Measurements from ENCODE around the gene FBN1. TPM values are rescaled to one million over a fixed set of nuclear protein-coding genes. Genes with fewer than 3 reads are reported as not detected.

FBN1 gene
- total and polyA plus RNA-seq, 10 of the 15 experiments (the other 5 are each of a cell fraction or from before 2014, with no cell fraction given), result 2.2 to 15.3 (median 7.0) TPM

GRCh38 chr15:48422401-48422800, 223.1 kb downstream of the FBN1 start:
- Histone ChIP-seq H3K36me3 (ENCODE audit: control insufficient read depth in 2 of 2, insufficient read depth in 2 of 2, low read length in 1 of 2) (peaks cover 0 to 2% of the 10 kb centered on the region in 2 experiments; a peak in 1 of 4 replicates), H3K4me1 (ENCODE audit: control insufficient read depth, insufficient read depth, low read length) (peaks cover 2% of the 10 kb centered on the region; the same call in 1 of the 2 replicates), H3K9ac (ENCODE audit: control insufficient read depth, insufficient read depth, low read length) (no peak overlapping the region), H4K20me1 (ENCODE audit: control insufficient read depth, insufficient read depth) (no peaks in the 10 kb centered on the region), H3K79me2 (ENCODE audit: control insufficient read depth, insufficient read depth, low read length) (no peaks in the 10 kb centered on the region), H2AFZ (ENCODE audit: control insufficient read depth, low read depth, low read length) (no peak overlapping the region), H3K27ac (ENCODE audit: control insufficient read depth, insufficient read depth) (no peak overlapping the region), H3K9me3 (replicated peaks; ENCODE audit: control insufficient read depth, insufficient read depth, low read length) (no peaks in the 10 kb centered on the region), H3K27me3 (replicated peaks in 1 of 2; ENCODE audit: control insufficient read depth in 2 of 2, insufficient read depth in 2 of 2, low read length in 1 of 2) (no peaks in the 10 kb centered on the region), H3K4me2 (ENCODE audit: control insufficient read depth, insufficient read depth) (no peak overlapping the region), H3K4me3 (no peak overlapping the region)
- intact Hi-C loops (cut with micrococcal nuclease; ENCODE audit: unreplicated experiment), result no loop called here
- ChIA-PET CTCF (interaction anchor here (3.3 kb wide), 1 partner anchor 64 kb away, joined by 8 read pairs; no protein-coding TSS in a partner anchor), RAD21 (ENCODE audit: unreplicated experiment) (no interaction called here), POLR2A (interaction anchor here (0.6 kb wide), 2 partner anchors 93 to 549 kb away, joined by 4 to 5 read pairs; no protein-coding TSS in a partner anchor), SMC1A (ENCODE audit: uncharacterized antibody, unreplicated experiment) (interaction anchor here (0.9 to 1.4 kb wide), 5 partner anchors 15 to 219 kb away, joined by 3 read pairs; no protein-coding TSS in a partner anchor)
- in situ Hi-C loops (cut with MboI), result no loop called here
- no peak for DNase-seq (ENCODE audit: low read depth, low spot score)
- 40% methylated on average over 3 of the region's 3 CpGs for WGBS (ENCODE audit: insufficient coverage, insufficient replicate concordance, low lambda C conversion rate, missing lambda C conversion rate)
- BruUV-seq (replicated peaks), result no TSS peak
- no peak for FAIRE-seq
- ATAC-seq, result no peak
- TF ChIP-seq NKRF (conservative IDR thresholded peaks at IDR 0.05), result no peak
- TF ChIP-seq SMARCA5 (IDR thresholded peaks at IDR 0.05), result no peak
- TF ChIP-seq MEF2A (IDR thresholded peaks at IDR 0.05; ENCODE audit: insufficient read depth, low read depth, low read length), result no peak
- no peak for TF ChIP-seq ZSCAN29 (IDR thresholded peaks at IDR 0.05)
- TF ChIP-seq IKZF1 (conservative IDR thresholded peaks at IDR 0.05), result no peak
- TF ChIP-seq IKZF2 (IDR thresholded peaks at IDR 0.05), result no peak
- TF ChIP-seq IRF3 (IDR thresholded peaks at IDR 0.05), result no peak
- no peak for TF ChIP-seq EZH2 (IDR thresholded peaks at IDR 0.05; ENCODE audit: borderline replicate concordance, control insufficient read depth, low read depth, low read length)
- no peak for TF ChIP-seq CEBPB (IDR thresholded peaks at IDR 0.05; ENCODE audit: borderline replicate concordance in 1 of 2, low read depth in 2 of 2, low read length in 2 of 2)
- TF ChIP-seq TBL1XR1 (IDR thresholded peaks at IDR 0.05; ENCODE audit: low read depth, low read length), result no peak
- no peak for TF ChIP-seq RAD51 (IDR thresholded peaks at IDR 0.05)
- no peak for TF ChIP-seq BCLAF1 (IDR thresholded peaks at IDR 0.05)
- no peak for TF ChIP-seq BMI1 (IDR thresholded peaks at IDR 0.05; ENCODE audit: borderline replicate concordance)
- TF ChIP-seq ZNF687 (IDR thresholded peaks at IDR 0.05), result no peak
- TF ChIP-seq PML (IDR thresholded peaks at IDR 0.05; ENCODE audit: low read length), result no peak
